Liver (tissue), 9 donors: ENCODE data around the gene TXNDC17. TPM values are rescaled to one million over a fixed set of nuclear protein-coding genes. Genes with fewer than 3 reads are reported as not detected.

ENCODE experiments used
- DNase-seq: peaks from one replicate; pipeline ENCODE4 v3.0.0-alpha.2; 2017; ENCODE audit warnings: low spot score
- H3K27ac ChIP-seq, 2 donors: one replicate each; pipeline ENCODE4 v1.7.0; 2013; ENCODE audit warnings: inconsistent platforms in 2 of 2, low read length in 2 of 2, control low read depth in 1 of 2, low read depth in 1 of 2, mild to moderate bottlenecking in 1 of 2
- H3K27me3 ChIP-seq, 4 donors: one replicate each; pipeline versions ENCODE4 v1.6.1 to v1.7.0; 2013; ENCODE audit warnings: low read length in 3 of 4, inconsistent platforms in 1 of 4, mild to moderate bottlenecking in 1 of 4, moderate library complexity in 1 of 4; ENCODE audit not compliant: control insufficient read depth in 4 of 4, insufficient read depth in 4 of 4
- H3K36me3 ChIP-seq, 4 donors: one replicate each; pipeline versions ENCODE4 v1.6.1 to v1.7.0; 2013; ENCODE audit warnings: low read length in 3 of 4, mild to moderate bottlenecking in 3 of 4, low read depth in 1 of 4, moderate library complexity in 1 of 4; ENCODE audit not compliant: control insufficient read depth in 4 of 4, insufficient read depth in 3 of 4
- H3K4me1 ChIP-seq, 4 donors: one replicate each; pipeline versions ENCODE4 v1.6.1 to v1.7.0; 2013; ENCODE audit warnings: low read length in 3 of 4, mild to moderate bottlenecking in 3 of 4, moderate library complexity in 1 of 4; ENCODE audit not compliant: control insufficient read depth in 4 of 4, insufficient read depth in 4 of 4
- H3K4me3 ChIP-seq, 3 donors: one replicate each; pipeline versions ENCODE4 v1.6.1 to v1.7.0; 2013; ENCODE audit warnings: low read length in 3 of 3, control low read depth in 1 of 3, low read depth in 1 of 3, mild to moderate bottlenecking in 1 of 3
- H3K9ac ChIP-seq, 2 donors: one replicate each; pipeline ENCODE4 v1.7.0; 2013; ENCODE audit warnings: low read length in 2 of 2, mild to moderate bottlenecking in 2 of 2, moderate library complexity in 2 of 2, control low read depth in 1 of 2, low read depth in 1 of 2
- H3K9me3 ChIP-seq, 4 donors: one replicate each; pipeline versions ENCODE4 v1.6.1 to v1.7.0; 2013; ENCODE audit warnings: low read length in 3 of 4; ENCODE audit not compliant: control insufficient read depth in 4 of 4
- ATF3 ChIP-seq: IDR thresholded peaks from 2 replicates; pipeline ENCODE4 v1.6.1; 2016; ENCODE audit warnings: antibody characterized with exemption
- CTCF ChIP-seq: fragments of 150-350 bp; IDR thresholded peaks from 2 replicates; pipeline ENCODE4 v1.5.1; 2017; ENCODE audit warnings: improper control_type of control experiment, low read depth, low read length; ENCODE audit not compliant: missing input control
- EGR1 ChIP-seq, 2 donors: IDR thresholded peaks; 2 replicates each; pipeline ENCODE4 v1.6.1; 2016 to 2018; ENCODE audit warnings: antibody characterized with exemption in 2 of 2, low read depth in 2 of 2
- FOXA2 ChIP-seq: IDR thresholded peaks from 2 replicates; pipeline ENCODE4 v1.6.1; 2016; ENCODE audit warnings: antibody characterized with exemption
- GABPA ChIP-seq, 2 donors: IDR thresholded peaks in 1 of 2; conservative IDR thresholded peaks in 1 of 2; 2 replicates each; pipeline ENCODE4 v1.6.1; 2016; ENCODE audit warnings: antibody characterized with exemption in 2 of 2, mild to moderate bottlenecking in 1 of 2, moderate library complexity in 1 of 2
- HNF4A ChIP-seq, 2 donors: conservative IDR thresholded peaks; 2 replicates each; pipeline ENCODE4 v1.6.1; 2016; ENCODE audit warnings: antibody characterized with exemption in 2 of 2, mild to moderate bottlenecking in 2 of 2
- HNF4G ChIP-seq: IDR thresholded peaks from 2 replicates; pipeline ENCODE4 v1.6.1; 2016; ENCODE audit warnings: antibody characterized with exemption
- JUND ChIP-seq, 2 donors: IDR thresholded peaks; 2 replicates each; pipeline ENCODE4 v1.6.1; 2016; ENCODE audit warnings: antibody characterized with exemption in 2 of 2
- MAX ChIP-seq: IDR thresholded peaks from 2 replicates; pipeline ENCODE4 v1.6.1; 2016; ENCODE audit warnings: antibody characterized with exemption
- NR2F2 ChIP-seq: IDR thresholded peaks from 2 replicates; pipeline ENCODE4 v1.6.1; 2016; ENCODE audit warnings: antibody characterized with exemption
- RAD21 ChIP-seq, 2 donors: IDR thresholded peaks; 2 replicates each; pipeline ENCODE4 v1.6.1; 2016; ENCODE audit warnings: antibody characterized with exemption in 2 of 2, mild to moderate bottlenecking in 2 of 2
- REST ChIP-seq: IDR thresholded peaks from 2 replicates; pipeline ENCODE4 v1.6.1; 2016; ENCODE audit warnings: antibody characterized with exemption, mild to moderate bottlenecking
- RXRA ChIP-seq, 2 donors: IDR thresholded peaks; 2 replicates each; pipeline ENCODE4 v1.6.1; 2017 to 2018; ENCODE audit warnings: antibody characterized with exemption in 2 of 2, mild to moderate bottlenecking in 1 of 2
- SP1 ChIP-seq: IDR thresholded peaks from 2 replicates; pipeline ENCODE4 v1.6.1; 2018; ENCODE audit warnings: antibody characterized with exemption, mild to moderate bottlenecking
- TAF1 ChIP-seq: conservative IDR thresholded peaks from 2 replicates; pipeline ENCODE4 v1.6.1; 2016; ENCODE audit warnings: antibody characterized with exemption, mild to moderate bottlenecking
- YY1 ChIP-seq: IDR thresholded peaks from 2 replicates; pipeline ENCODE4 v1.6.1; 2016; ENCODE audit warnings: antibody characterized with exemption, mild to moderate bottlenecking
- ZBTB33 ChIP-seq: IDR thresholded peaks from 2 replicates; pipeline ENCODE4 v1.6.1; 2016; ENCODE audit warnings: antibody characterized with exemption
- WGBS: extraction: QIAGEN DNeasy Blood & Tissue Kit; methylation state at CpG from one replicate; pipeline ENCODE4 v1.1.7; 2013; 5-methylcytosine and 5-hydroxymethylcytosine counted together
- polyA plus RNA-seq, 2 donors: library from polyadenylated mRNA; stranded (reverse) in 1 of 2; unstranded in 1 of 2; fragments of 200-250 nt in 1 of 2; fragments of >200 nt in 1 of 2; fragmentation: Nextera tagmentation in 1 of 2; extraction: Ambion mirVana in 1 of 2; gene quantifications; one replicate each; pipeline versions ENCODE4 v1.2.1 to v1.2.3, GENCODE V29; 2013 to 2015
- total RNA-seq, 2 donors: library from RNA; depleted of rRNA; stranded (reverse); fragments of >200 nt; gene quantifications; one replicate each; pipeline ENCODE4 v1.2.3, GENCODE V29; 2014
- donor health status: healthy.
- donor health status: healthy.
- donor health status: healthy.
- donor health status: healthy.
- donor health status: healthy.

TXNDC17 gene
- total and polyA plus RNA-seq, 4 donors, result 32.9 to 329 (median 99.6) TPM

- Histone ChIP-seq H3K36me3 (no peaks in the 10 kb centered on the region), H3K27ac (no peak overlapping the region), H3K9me3 (no peaks in the 10 kb centered on the region), H3K4me3 (no peak overlapping the region), H3K9ac (no peak overlapping the region), H3K4me1 (peaks cover 0 to 5% (median 0%) of the 10 kb centered on the region in 4 donors), H3K27me3 (no peaks in the 10 kb centered on the region)
- TF ChIP-seq HNF4A (conservative IDR thresholded peaks at IDR 0.05), result no peak
- TF ChIP-seq EGR1 (IDR thresholded peaks at IDR 0.05; ENCODE audit: low read depth in 2 of 2), result no peak
- TF ChIP-seq NR2F2, result no peak
- no peak for TF ChIP-seq ZBTB33
- TF ChIP-seq GABPA (IDR thresholded peaks at IDR 0.05 in 1 of 2, conservative IDR thresholded peaks at IDR 0.05 in 1 of 2), result no peak
- no peak for TF ChIP-seq HNF4G
- no peak for TF ChIP-seq RXRA (IDR thresholded peaks at IDR 0.05)
- no peak for TF ChIP-seq ATF3
- TF ChIP-seq REST, result no peak
- TF ChIP-seq TAF1, result no peak
- TF ChIP-seq FOXA2, result no peak
- WGBS, result 82% methylated on average over 9 of the region's 9 CpGs
- DNase-seq, result no peak
These were observed 19.2 kb downstream of the TXNDC17 start for GRCh38 chr17:6660101-6660500.

GRCh38 chr17:6660805-6661463 lies 20.1 kb downstream of the TXNDC17 start:
- no peaks in the 10 kb centered on the region for H3K36me3 ChIP-seq
- peaks cover 0 to 2% (median 0%) of the 10 kb centered on the region in 4 donors for H3K4me1 ChIP-seq
- no peaks in the 10 kb centered on the region for H3K27me3 ChIP-seq
- H3K27ac ChIP-seq, result no peak overlapping the region
- no peak for DNase-seq
- 68% methylated on average over 11 of the region's 11 CpGs for WGBS
- no peak overlapping the region for H3K9ac ChIP-seq
- no peak overlapping the region for H3K4me3 ChIP-seq
- H3K9me3 ChIP-seq, result no peaks in the 10 kb centered on the region
- TF ChIP-seq EGR1 (IDR thresholded peaks at IDR 0.05; ENCODE audit: low read depth in 2 of 2), result no peak
- TF ChIP-seq CTCF, result no peak
- no peak for TF ChIP-seq HNF4A (conservative IDR thresholded peaks at IDR 0.05)
- TF ChIP-seq FOXA2, result no peak
- no peak for TF ChIP-seq ZBTB33
- no peak for TF ChIP-seq RAD21 (IDR thresholded peaks at IDR 0.05)
- no peak for TF ChIP-seq GABPA (IDR thresholded peaks at IDR 0.05 in 1 of 2, conservative IDR thresholded peaks at IDR 0.05 in 1 of 2)
- TF ChIP-seq HNF4G, result no peak
- no peak for TF ChIP-seq REST
- no peak for TF ChIP-seq YY1
- no peak for TF ChIP-seq TAF1
- no peak for TF ChIP-seq SP1
- TF ChIP-seq JUND (IDR thresholded peaks at IDR 0.05), result no peak
- no peak for TF ChIP-seq RXRA (IDR thresholded peaks at IDR 0.05)
- TF ChIP-seq MAX, result no peak
